Ascending aorta (tissue), 2 donors: Measurements from ENCODE around the gene ETFB. TPM values are rescaled to one million over a fixed set of nuclear protein-coding genes. Genes with fewer than 3 reads are reported as not detected.

Experiments
- DNase-seq, 2 donors: peaks; one replicate each; pipeline ENCODE4 v3.0.0-alpha.2; 2019; ENCODE audit warnings: low spot score in 2 of 2
- H3K27ac ChIP-seq, 2 donors: fragments of 200-600 bp; sonication (generic); one replicate each; pipeline ENCODE4 v1.5.1; 2016 to 2017; ENCODE audit warnings: mild to moderate bottlenecking in 1 of 2
- H3K27me3 ChIP-seq: fragments of 200-600 bp; sonication (generic); one replicate; pipeline ENCODE4 v1.5.1; 2017
- H3K36me3 ChIP-seq, 2 donors: fragments of 200-600 bp; sonication (generic); one replicate each; pipeline ENCODE4 v1.5.1; 2016
- H3K4me1 ChIP-seq, 2 donors: fragments of 200-600 bp; sonication (generic); one replicate each; pipeline ENCODE4 v1.5.1; 2016 to 2017; ENCODE audit warnings: mild to moderate bottlenecking in 1 of 2
- H3K4me3 ChIP-seq, 2 donors: fragments of 200-600 bp; sonication (generic); one replicate each; pipeline ENCODE4 v1.5.1; 2016 to 2017; ENCODE audit warnings: mild to moderate bottlenecking in 1 of 2
- H3K9me3 ChIP-seq, 2 donors: fragments of 200-600 bp; sonication (generic); one replicate each; pipeline ENCODE4 v1.5.1; 2016
- CTCF ChIP-seq, 3 experiments: fragments of 200-600 bp in 2 of 3; fragments of 450-650 bp in 1 of 3; sonication (generic) in 2 of 3; IDR thresholded peaks; one replicate each; pipeline ENCODE4 v1.5.1; 2016 to 2019; ENCODE audit warnings: antibody characterized with exemption in 3 of 3, mild to moderate bottlenecking in 1 of 3, moderate library complexity in 1 of 3
- intact Hi-C: fragments of 100-400 bp; cut with DNase I; formaldehyde crosslinking; loops from one replicate; pipeline ENCODE4 v1.15.1; 2023
- total RNA-seq: library from RNA; depleted of rRNA; stranded (reverse); fragments of >200 nt; gene quantifications from one replicate; pipeline ENCODE4 v1.1.0, GENCODE V29; 2016

ETFB gene
- total RNA-seq, 1 donor from 2014 or later, result 42.5 TPM

- TF ChIP-seq CTCF (IDR thresholded peaks at IDR 0.05), result no peak
- H3K9me3 ChIP-seq, result no peaks in the 10 kb centered on the region
Measured at GRCh38 chr19:51371186-51371690, 5.0 kb upstream of the ETFB start.

GRCh38 chr19:51370230-51370629 lies 4.0 kb upstream of the ETFB start:
- Histone ChIP-seq H3K36me3 (no peaks in the 10 kb centered on the region), H3K27ac (no peak overlapping the region), H3K27me3 (no peaks in the 10 kb centered on the region), H3K4me3 (no peak overlapping the region), H3K4me1 (peaks cover 2 to 5% of the 10 kb centered on the region in 2 donors), H3K9me3 (no peaks in the 10 kb centered on the region)
- intact Hi-C loops, result no loop called here
- no peak for DNase-seq
- no peak for TF ChIP-seq CTCF (IDR thresholded peaks at IDR 0.05)

More at GRCh38 chr19:51371186-51371690, 5.0 kb upstream of the ETFB start:
- intact Hi-C loops, result no loop called here
- no peaks in the 10 kb centered on the region for H3K27me3 ChIP-seq
- no peaks in the 10 kb centered on the region for H3K36me3 ChIP-seq
- H3K27ac ChIP-seq, result no peak overlapping the region
- no peak overlapping the region for H3K4me3 ChIP-seq
- peaks cover 0 to 4% of the 10 kb centered on the region in 2 donors for H3K4me1 ChIP-seq
- no peak for DNase-seq

- no peaks in the 10 kb centered on the region for H3K36me3 ChIP-seq
- H3K27ac ChIP-seq, result peak within 1 kb of the TSS; percentile 73 to 94
- DNase-seq, result no peak
- H3K4me1 ChIP-seq, result peaks cover 6 to 10% of the 10 kb centered on the region in 2 donors
- peak within 1 kb of the TSS; percentile 79 to 82 for H3K4me3 ChIP-seq
- no peak for TF ChIP-seq CTCF (IDR thresholded peaks at IDR 0.05)
- no peaks in the 10 kb centered on the region for H3K27me3 ChIP-seq
- intact Hi-C loops, result loop anchor here (5.0 to 10.0 kb wide), 7 partner anchors 226 to 984 kb away; partner anchors contain the start of genes ASPDH, CTU1, JOSD2 and POLD1
- H3K9me3 ChIP-seq, result no peaks in the 10 kb centered on the region
Measured at GRCh38 chr19:51368366-51369282, 2.4 kb upstream of the ETFB start, which contains the start of gene CLDND2. CLDND2 (minus strand) TSS chr19:51369003; CDS start chr19:51368577, 426 bp downstream.

GRCh38 chr19:51367565-51368365 lies 1.6 kb upstream of the ETFB start:
- peak overlapping the region; percentile 79 to 82 for H3K4me3 ChIP-seq
- intact Hi-C loops, result loop anchor here (1.0 to 10.0 kb wide), 8 partner anchors 27 to 983 kb away; partner anchors contain the start of genes ASPDH, CTU1, JOSD2 and POLD1
- no peaks in the 10 kb centered on the region for H3K9me3 ChIP-seq
- no peaks in the 10 kb centered on the region for H3K36me3 ChIP-seq
- TF ChIP-seq CTCF (IDR thresholded peaks at IDR 0.05), result no peak
- DNase-seq, result peak; percentile 95 to 100
- H3K27ac ChIP-seq, result peak overlapping the region; percentile 83 to 94
- no peaks in the 10 kb centered on the region for H3K27me3 ChIP-seq
- peaks cover 6 to 12% of the 10 kb centered on the region in 2 donors for H3K4me1 ChIP-seq

- peak overlapping the region; percentile 83 to 94 for H3K27ac ChIP-seq
- H3K9me3 ChIP-seq, result no peaks in the 10 kb centered on the region
- H3K36me3 ChIP-seq, result no peaks in the 10 kb centered on the region
- peaks cover 11 to 16% of the 10 kb centered on the region in 2 donors for H3K4me1 ChIP-seq
- H3K4me3 ChIP-seq, result peak overlapping the region; percentile 79 to 82
- intact Hi-C loops, result loop anchor here (1.0 to 10.0 kb wide), 8 partner anchors 27 to 982 kb away; partner anchors contain the start of genes ASPDH, CTU1, JOSD2 and POLD1
- no peaks in the 10 kb centered on the region for H3K27me3 ChIP-seq
- DNase-seq, result no peak
- TF ChIP-seq CTCF (IDR thresholded peaks at IDR 0.05), result no peak
Measured at GRCh38 chr19:51367255-51367564, 1.0 kb upstream of the ETFB start.
